PC-3 (cell line): ENCODE data around the gene CST6. TPM values are rescaled to one million over a fixed set of nuclear protein-coding genes. Genes with fewer than 3 reads are reported as not detected.

Experiments used
- ATAC-seq: fragments of 200-7000 bp; cut with Tn5 transposase; 2 replicates; pipeline ENCODE4 v1.9.1; 2020; ENCODE audit warnings: mild to moderate bottlenecking, moderate library complexity
- Bru-seq: library from RNA; stranded (reverse); fragments of 400-500 nt; gene quantifications from one replicate; lab custom pipeline; 2021; lab: Mats Ljungman, UMichigan
- BruChase-seq, 2 experiments: library from RNA; stranded (reverse); fragments of 400-500 nt; gene quantifications; one replicate each; lab custom pipeline; 2021; lab: Mats Ljungman, UMichigan
- BruUV-seq: library from RNA; stranded (reverse); fragments of 400-500 nt; replicated peaks from 2 replicates; lab custom pipeline; 2021; lab: Mats Ljungman, UMichigan
- CTCF ChIA-PET: fragments of 300-600 bp; sonication (Branson Sonifier 250); formaldehyde crosslinking; loops from one replicate; lab custom pipeline; 2022; ENCODE audit warnings: antibody characterized with exemption; lab: Charles Lee
- POLR2A ChIA-PET: fragments of 300-600 bp; sonication (Branson Sonifier 250); formaldehyde crosslinking; loops from one replicate; lab custom pipeline; 2022; ENCODE audit warnings: antibody characterized with exemption; ENCODE audit not compliant: unreplicated experiment; lab: Charles Lee
- DNase-seq: peaks from one replicate; pipeline ENCODE4 v3.0.0-alpha.2; 2015
- H2AFZ ChIP-seq: fragments of 300-600 bp; sonication (generic); 2 replicates; pipeline ENCODE4 v1.6.0; 2016; ENCODE audit warnings: antibody characterized with exemption, low read length
- H3F3A ChIP-seq: fragments of 300-600 bp; sonication (generic); one replicate; pipeline ENCODE4 v1.6.0; 2017; ENCODE audit warnings: antibody characterized with exemption, low read length, control low read depth, mild to moderate bottlenecking; ENCODE audit not compliant: unreplicated experiment
- H3K27ac ChIP-seq: fragments of 300-600 bp; sonication (generic); 2 replicates; pipeline ENCODE4 v1.5.1; 2016; ENCODE audit warnings: mild to moderate bottlenecking, low read length
- H3K27me3 ChIP-seq: fragments of 300-600 bp; sonication (generic); 2 replicates; pipeline ENCODE4 v1.6.1; 2016; ENCODE audit warnings: low read length, mixed read lengths
- H3K36me3 ChIP-seq: fragments of 300-600 bp; sonication (generic); 2 replicates; pipeline ENCODE4 v1.6.1; 2016; ENCODE audit warnings: low read depth, mixed run types, low read length, mixed read lengths
- H3K4me1 ChIP-seq: fragments of 300-600 bp; sonication (generic); 2 replicates; pipeline ENCODE4 v1.5.1; 2016; ENCODE audit warnings: low read length; ENCODE audit not compliant: insufficient read depth
- H3K4me2 ChIP-seq: fragments of 300-600 bp; sonication (generic); 2 replicates; pipeline ENCODE4 v1.6.0; 2016; ENCODE audit warnings: low read length
- H3K4me3 ChIP-seq: fragments of 300-600 bp; sonication (generic); 2 replicates; pipeline ENCODE4 v1.5.1; 2016; ENCODE audit warnings: mild to moderate bottlenecking, low read length, mixed read lengths
- H3K79me2 ChIP-seq: fragments of 300-600 bp; sonication (generic); 2 replicates; pipeline ENCODE4 v1.6.1; 2017; ENCODE audit warnings: low read length, mixed read lengths
- H3K9ac ChIP-seq: fragments of 300-600 bp; sonication (generic); 2 replicates; pipeline ENCODE4 v1.6.0; 2016; ENCODE audit warnings: mild to moderate bottlenecking, low read length
- H3K9me2 ChIP-seq: fragments of 300-600 bp; sonication (generic); replicated peaks from 2 replicates; pipeline ENCODE4 v1.6.1; 2016; ENCODE audit warnings: mixed run types, low read length, mixed read lengths
- H3K9me3 ChIP-seq: fragments of 300-600 bp; sonication (generic); 2 replicates; pipeline ENCODE4 v1.6.1; 2016; ENCODE audit warnings: low read length, mixed read lengths
- H4K20me1 ChIP-seq: fragments of 300-600 bp; sonication (generic); 2 replicates; pipeline ENCODE4 v1.6.1; 2016; ENCODE audit warnings: low read length, mixed read lengths
- CTCF ChIP-seq: fragments of 300-600 bp; sonication (generic); conservative IDR thresholded peaks from 2 replicates; pipeline ENCODE4 v1.5.1; 2017; ENCODE audit warnings: antibody characterized with exemption, low read depth, mild to moderate bottlenecking, low read length
- EZH2 ChIP-seq: fragments of 300-600 bp; sonication (generic); IDR thresholded peaks from one replicate; pipeline ENCODE4 v1.6.1; 2017; ENCODE audit warnings: antibody characterized with exemption, mild to moderate bottlenecking, low read length; ENCODE audit not compliant: unreplicated experiment
- EZH2phosphoT487 ChIP-seq: fragments of 300-600 bp; sonication (generic); IDR thresholded peaks from 2 replicates; pipeline ENCODE4 v1.6.1; 2018; ENCODE audit warnings: mild to moderate bottlenecking, antibody characterized with exemption, low read length, borderline replicate concordance
- intact Hi-C: fragments of 100-400 bp; cut with micrococcal nuclease; formaldehyde crosslinking; loops from 2 replicates; pipeline ENCODE4 v1.9.0; 2023
- long read RNA-seq: library from polyadenylated mRNA; unstranded; transcript quantifications from one replicate; pipeline ENCODE4 v2.0.0, GENCODE V29; 2021; ENCODE audit not compliant: unreplicated experiment
- total RNA-seq: library from RNA; depleted of rRNA; stranded (reverse); fragments of >200 nt; gene quantifications from 2 replicates; pipeline ENCODE4 v1.2.3, GENCODE V29; 2014; rRNA removed

The CST6 gene
- 74.5 and 84.2 TPM in 2 replicates for total RNA-seq
- Bru-seq, nascent RNA, result percentile 45 among the genes with signal in this experiment
- BruChase-seq, experiment 1, labeled RNA remaining after a 6-hour chase, result percentile 46 among the genes with signal in this experiment
- percentile 41 among the genes with signal in this experiment for BruChase-seq, experiment 2, labeled RNA remaining after a 2-hour chase
- long read RNA-seq, transcript CST6-201 (3 exons, 759 nt), result major isoform, 7 of 7 reads
- long read RNA-seq, partial matches to known transcripts, result 0 of 7 reads
- long read RNA-seq, other reads (novel, unspliced or antisense), result 0 of 7 reads

- intact Hi-C loops, result no loop called here
- Histone ChIP-seq H3K4me3 (peak within 1 kb of the TSS; percentile 59), H4K20me1 (no peaks in the 10 kb centered on the region), H3K36me3 (no peaks in the 10 kb centered on the region), H3K27ac (peak within 1 kb of the TSS; percentile 33), H3K4me1 (peaks cover 49% of the 10 kb centered on the region), H2AFZ (peak within 1 kb of the TSS; percentile 75), H3K9ac (no peak within 1 kb of the TSS), H3K9me2 (no peaks in the 10 kb centered on the region), H3K79me2 (no peaks in the 10 kb centered on the region), H3K4me2 (peak within 1 kb of the TSS; percentile 84), H3K27me3 (no peaks in the 10 kb centered on the region), H3K9me3 (no peaks in the 10 kb centered on the region), H3F3A (no peaks in the 10 kb centered on the region)
- CTCF ChIA-PET, result interaction anchor here (0.6 to 1.2 kb wide), 2 partner anchors 33 to 118 kb away, joined by 3 to 8 read pairs; no protein-coding TSS in a partner anchor
- POLR2A ChIA-PET, result interaction anchor here (0.6 kb wide), 1 partner anchor 100 kb away, joined by 3 read pairs; no protein-coding TSS in a partner anchor
- no TSS peak for BruUV-seq
- ATAC-seq (peak; percentile 5), DNase-seq (no peak)
- TF ChIP-seq CTCF (no peak), EZH2phosphoT487 (no peak; the same call in 1 of the 2 replicates), EZH2 (no peak)
Observed at GRCh38 chr11:66011785-66012303, at the start of gene CST6. Gene CST6, plus strand, starts transcription at chr11:66012008. Its CDS starts 37 bp downstream, at chr11:66012045.

GRCh38 chr11:65962141-65962564 lies 49.7 kb upstream of the CST6 start:
- H3K9me2 ChIP-seq, result no peaks in the 10 kb centered on the region
- H3K4me3 ChIP-seq, result peak overlapping the region; percentile 95
- peaks cover 31% of the 10 kb centered on the region for H3K36me3 ChIP-seq
- H4K20me1 ChIP-seq, result peaks cover 5% of the 10 kb centered on the region; the same call in 1 of the 2 replicates
- intact Hi-C loops, result no loop called here
- peaks cover 39% of the 10 kb centered on the region for H3K79me2 ChIP-seq
- H3K9me3 ChIP-seq, result no peaks in the 10 kb centered on the region
- ChIA-PET CTCF (no interaction called here), POLR2A (no interaction called here)
- TF ChIP-seq EZH2 (no peak), EZH2phosphoT487 (no peak), CTCF (no peak)
- H3F3A ChIP-seq, result no peaks in the 10 kb centered on the region
- no peak overlapping the region for H3K27ac ChIP-seq
- ATAC-seq (peak; percentile 7; the same call in 1 of the 2 replicates), DNase-seq (no peak)
- H3K4me2 ChIP-seq, result peak overlapping the region; percentile 84
- TSS peak; percentile 70 for BruUV-seq
- H2AFZ ChIP-seq, result no peak overlapping the region
- no peaks in the 10 kb centered on the region for H3K27me3 ChIP-seq
- H3K4me1 ChIP-seq, result peaks cover 8% of the 10 kb centered on the region
- peak overlapping the region; percentile 94 for H3K9ac ChIP-seq
